Aorta (tissue), 5 donors: ENCODE measurements around the gene DDN. TPM values are rescaled to one million over a fixed set of nuclear protein-coding genes. Genes with fewer than 3 reads are reported as not detected.

Experiments used
- ATAC-seq: fragments of 200-7000 bp; cut with Tn5 transposase; one replicate; pipeline ENCODE4 v1.9.1; 2022; ENCODE audit warnings: moderate library complexity; ENCODE audit not compliant: low FRiP score
- DNase-seq, 2 donors: peaks; one replicate each; pipeline ENCODE4 v3.0.0-alpha.2; 2020
- H3K27ac ChIP-seq, 2 donors: one replicate each; pipeline ENCODE4 v1.5.1; 2013; ENCODE audit warnings: low read length in 2 of 2, mild to moderate bottlenecking in 2 of 2, moderate library complexity in 2 of 2, control low read depth in 1 of 2, inconsistent platforms in 1 of 2, low read depth in 1 of 2
- H3K27me3 ChIP-seq, 2 donors: one replicate each; pipeline ENCODE4 v1.6.1; 2013; ENCODE audit warnings: control low read depth in 1 of 2, low read length in 1 of 2, mild to moderate bottlenecking in 1 of 2, moderate library complexity in 1 of 2; ENCODE audit not compliant: insufficient read depth in 2 of 2, control insufficient read depth in 1 of 2
- H3K36me3 ChIP-seq, 2 donors: one replicate each; pipeline ENCODE4 v1.6.1; 2013; ENCODE audit warnings: control low read depth in 1 of 2, low read length in 1 of 2, mild to moderate bottlenecking in 1 of 2; ENCODE audit not compliant: insufficient read depth in 2 of 2, control insufficient read depth in 1 of 2
- H3K4me1 ChIP-seq, 2 donors: one replicate each; pipeline ENCODE4 v1.6.1; 2013; ENCODE audit warnings: low read length in 2 of 2, control low read depth in 1 of 2, mild to moderate bottlenecking in 1 of 2, moderate library complexity in 1 of 2; ENCODE audit not compliant: insufficient read depth in 2 of 2, control insufficient read depth in 1 of 2
- H3K4me3 ChIP-seq, 2 donors: one replicate each; pipeline ENCODE4 v1.5.1; 2013; ENCODE audit warnings: low read length in 2 of 2, control low read depth in 1 of 2, mild to moderate bottlenecking in 1 of 2
- H3K9me3 ChIP-seq: one replicate; pipeline ENCODE4 v1.6.1; 2013; ENCODE audit warnings: mild to moderate bottlenecking, low read length; ENCODE audit not compliant: control insufficient read depth
- WGBS, 2 donors: extraction: QIAGEN DNeasy Blood & Tissue Kit; methylation state at CpG; one replicate each; pipeline ENCODE4 v1.1.7; 2013; 5-methylcytosine and 5-hydroxymethylcytosine counted together
- intact Hi-C, 2 donors: fragments of 100-400 bp; cut with DNase I; formaldehyde crosslinking; loops; one replicate each; pipeline versions ENCODE4 v1.14.2 to v1.15.0; 2022
- polyA plus RNA-seq, 2 donors: library from polyadenylated mRNA; stranded (reverse); fragments of 200-250 nt; gene quantifications; one replicate each; pipeline ENCODE4 v1.2.3, GENCODE V29; 2013
- total RNA-seq, 2 donors: library from RNA; stranded (reverse); fragmentation: NEBNext Ultra II Directional; extraction: Animal tissue kit (Norgen Biotek cat#: 25700); gene quantifications; one replicate each; pipeline ENCODE4 v1.2.1, GENCODE V29; 2021
- donor health status: healthy with polysubstance abuse.
- donor health status: Bipolar disorder and iron deficiency.
- donor health status: DM: no; HTN: no; CAD: no.
- donor health status: DM: no; HTN: no; CAD: no.
- donor health status: DM: yes; HTN: yes; CAD: no.

DDN gene
- total and polyA plus RNA-seq, 4 donors, result 0.10 to 0.50 TPM; not detected in 2

- no peaks in the 10 kb centered on the region for H3K9me3 ChIP-seq
- no peaks in the 10 kb centered on the region for H3K27me3 ChIP-seq
- H3K4me3 ChIP-seq, result no peak overlapping the region
- H3K4me1 ChIP-seq, result no peaks in the 10 kb centered on the region
- ATAC-seq (no peak), DNase-seq (peak in 1 of 2 donors; percentile 40)
- H3K36me3 ChIP-seq, result peaks cover 0 to 22% of the 10 kb centered on the region in 2 donors
- intact Hi-C loops, result no loop called here
- 76 to 81% methylated on average over 3 of the region's 3 CpGs for WGBS, 2 donors
- no peak overlapping the region for H3K27ac ChIP-seq
Measured at GRCh38 chr12:49032679-49033447, 33.7 kb upstream of the DDN start.

GRCh38 chr12:49032276-49032675, 33.1 kb upstream of the DDN start:
- intact Hi-C loops, result no loop called here
- DNase-seq (peak in 1 of 2 donors; percentile 35), ATAC-seq (no peak)
- no peak overlapping the region for H3K4me3 ChIP-seq
- no peaks in the 10 kb centered on the region for H3K4me1 ChIP-seq
- H3K9me3 ChIP-seq, result no peaks in the 10 kb centered on the region
- no peak overlapping the region for H3K27ac ChIP-seq
- peaks cover 0 to 21% of the 10 kb centered on the region in 2 donors for H3K36me3 ChIP-seq
- no peaks in the 10 kb centered on the region for H3K27me3 ChIP-seq
- 64 to 67% methylated on average over 4 of the region's 4 CpGs for WGBS, 2 donors

GRCh38 chr12:49031573-49032161, 32.5 kb upstream of the DDN start:
- intact Hi-C loops, result no loop called here
- Histone ChIP-seq H3K36me3 (peaks cover 2 to 20% of the 10 kb centered on the region in 2 donors), H3K4me1 (no peaks in the 10 kb centered on the region), H3K9me3 (no peaks in the 10 kb centered on the region), H3K27ac (no peak overlapping the region), H3K4me3 (no peak overlapping the region), H3K27me3 (no peaks in the 10 kb centered on the region)
- DNase-seq (peak in 1 of 2 donors; percentile 45), ATAC-seq (no peak)
- WGBS, 2 donors, result 87 to 93% methylated on average over 8 of the region's 8 CpGs

- 91 to 92% methylated on average over 19 of the region's 19 CpGs for WGBS, 2 donors
- H3K4me1 ChIP-seq, result no peaks in the 10 kb centered on the region
- no peak overlapping the region for H3K27ac ChIP-seq
- H3K9me3 ChIP-seq, result no peaks in the 10 kb centered on the region
- intact Hi-C loops, result no loop called here
- peaks cover 2 to 26% of the 10 kb centered on the region in 2 donors for H3K36me3 ChIP-seq
- ATAC-seq (no peak), DNase-seq (peak in 1 of 2 donors; percentile 45)
- no peak overlapping the region for H3K4me3 ChIP-seq
- H3K27me3 ChIP-seq, result no peaks in the 10 kb centered on the region
Measured at GRCh38 chr12:49030714-49031572, 31.8 kb upstream of the DDN start.

GRCh38 chr12:49030119-49030518, 30.9 kb upstream of the DDN start:
- no peaks in the 10 kb centered on the region for H3K4me1 ChIP-seq
- H3K4me3 ChIP-seq, result no peak overlapping the region
- ATAC-seq (no peak), DNase-seq (peak in 1 of 2 donors; percentile 29)
- WGBS, 2 donors, result 83 to 87% methylated on average over 8 of the region's 8 CpGs
- H3K27me3 ChIP-seq, result no peaks in the 10 kb centered on the region
- H3K9me3 ChIP-seq, result no peaks in the 10 kb centered on the region
- peaks cover 2 to 27% of the 10 kb centered on the region in 2 donors for H3K36me3 ChIP-seq
- intact Hi-C loops, result no loop called here
- no peak overlapping the region for H3K27ac ChIP-seq

GRCh38 chr12:49028666-49029275, 29.6 kb upstream of the DDN start:
- peaks cover 2 to 26% of the 10 kb centered on the region in 2 donors for H3K36me3 ChIP-seq
- 82 to 83% methylated on average over 10 of the region's 10 CpGs for WGBS, 2 donors
- intact Hi-C loops, result no loop called here
- no peaks in the 10 kb centered on the region for H3K27me3 ChIP-seq
- H3K4me1 ChIP-seq, result no peaks in the 10 kb centered on the region
- no peak overlapping the region for H3K4me3 ChIP-seq
- peak in 1 of 2 donors; percentile 31 for DNase-seq
- no peak for ATAC-seq
- H3K9me3 ChIP-seq, result no peaks in the 10 kb centered on the region
- H3K27ac ChIP-seq, result no peak overlapping the region

GRCh38 chr12:49027846-49028555, 28.8 kb upstream of the DDN start:
- no peaks in the 10 kb centered on the region for H3K9me3 ChIP-seq
- 90% methylated on average over 9 of the region's 9 CpGs for WGBS, 2 donors
- ATAC-seq (no peak), DNase-seq (peak in 1 of 2 donors; percentile 52)
- H3K4me3 ChIP-seq, result no peak overlapping the region
- intact Hi-C loops, result no loop called here
- no peaks in the 10 kb centered on the region for H3K4me1 ChIP-seq
- no peaks in the 10 kb centered on the region for H3K27me3 ChIP-seq
- H3K36me3 ChIP-seq, result peaks cover 2 to 19% of the 10 kb centered on the region in 2 donors
- H3K27ac ChIP-seq, result no peak overlapping the region
